CD4-positive, alpha-beta T cell treated with Interferon alpha-2 for 1 hour (primary cell): Measurements from ENCODE around the gene EFCAB6.

Source experiments
- DNase-seq, 2 donors: peaks; one replicate each; pipeline ENCODE4 v3.0.0-alpha.2; 2020 to 2022

The EFCAB6 gene

DNA sequence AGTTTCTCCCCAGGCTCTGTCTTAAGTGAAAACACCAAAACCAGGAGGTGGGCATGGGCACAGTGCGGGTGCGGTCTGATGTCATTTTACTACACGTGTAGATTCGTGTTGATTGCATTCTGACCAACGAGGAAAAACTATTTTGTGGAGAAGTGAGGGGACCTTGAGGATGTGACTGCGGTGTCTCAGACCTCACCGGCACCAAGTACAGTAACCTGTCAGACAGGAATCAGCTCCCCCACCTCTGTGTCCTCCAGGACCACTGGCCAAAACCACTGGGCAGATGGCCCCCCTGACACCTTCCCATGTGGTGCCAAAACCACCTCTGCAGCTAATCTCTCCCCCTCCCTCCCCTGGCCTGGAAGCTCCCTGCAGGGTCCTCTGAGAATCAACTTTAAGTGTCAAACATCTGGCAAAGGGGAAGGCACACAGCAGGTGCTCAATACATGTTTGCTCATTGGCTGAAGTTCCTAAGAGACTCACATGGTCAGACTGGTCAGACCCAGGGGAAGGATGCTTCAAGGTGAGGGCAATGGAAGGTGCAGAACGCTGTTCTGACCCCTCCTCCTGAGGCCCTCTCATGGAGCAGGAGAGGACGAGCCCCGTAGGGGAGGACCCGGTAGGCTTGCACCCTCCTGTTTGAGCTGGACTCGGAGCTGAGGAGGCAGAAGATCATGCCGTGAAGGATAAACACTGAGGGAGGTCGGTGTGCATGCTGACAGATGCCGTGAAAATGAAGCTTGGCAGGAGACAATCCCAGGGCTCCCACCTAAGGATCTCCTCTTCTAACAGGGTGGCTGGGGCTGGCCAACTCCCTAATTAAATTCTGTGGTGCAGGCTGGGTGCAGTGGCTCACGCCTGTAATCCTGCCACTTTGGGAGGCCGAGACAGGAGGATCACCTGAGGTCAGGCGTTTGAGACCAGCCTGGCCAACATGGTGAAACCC lies 270.4 kb downstream of the EFCAB6 start:
- no peak for DNase-seq

GRCh38 chr22:43541022-43541421 lies 271.1 kb downstream of the EFCAB6 start:
- DNase-seq: no peak

GRCh38 chr22:43540529-43540923 lies 271.6 kb downstream of the EFCAB6 start:
- DNase-seq: no peak

DNA sequence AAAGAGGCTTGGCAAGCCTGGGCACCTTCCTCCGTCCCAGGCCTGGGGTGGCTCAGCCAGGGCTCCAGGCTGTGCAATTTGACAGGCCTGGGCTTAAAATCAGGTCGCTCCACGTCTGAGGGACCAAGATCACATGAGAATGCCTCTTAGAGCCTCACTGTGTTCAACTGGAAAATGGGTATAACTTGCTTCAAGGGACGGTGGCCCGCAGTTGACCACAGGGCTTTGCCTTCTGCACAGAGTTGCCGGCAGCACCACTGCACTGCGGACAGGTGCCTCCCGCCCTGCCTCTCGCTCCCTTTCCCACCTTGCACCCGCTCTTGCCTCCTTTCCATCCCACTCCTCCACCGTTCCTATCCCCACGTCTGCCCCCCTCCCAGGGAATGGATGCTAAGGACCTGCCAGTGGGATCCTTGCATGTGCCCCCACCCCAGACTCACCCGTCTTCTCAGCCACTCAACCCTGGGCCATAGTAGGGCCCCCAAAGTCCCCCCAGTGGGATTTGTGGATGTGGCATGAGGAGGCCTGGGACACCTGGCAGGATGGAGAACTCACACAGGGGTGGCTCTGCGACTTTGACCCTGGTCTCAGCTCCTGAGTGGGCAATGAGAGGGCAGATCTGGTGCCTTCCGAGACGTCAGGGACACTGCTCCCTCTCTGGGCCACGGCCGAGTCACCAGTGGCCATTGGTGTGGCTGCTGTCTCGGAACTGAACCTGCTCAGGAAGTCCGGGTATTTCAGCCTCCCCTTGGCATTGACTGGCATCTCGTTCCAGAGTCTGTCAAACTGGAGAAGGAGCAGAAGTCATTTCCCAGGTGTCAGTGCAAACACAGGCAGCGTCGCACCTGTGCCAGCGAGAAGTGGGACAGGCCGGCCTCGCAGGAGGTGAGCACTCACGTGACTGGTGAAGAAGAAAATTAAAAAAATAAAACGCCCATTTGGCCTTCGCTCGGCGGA lies 272.3 kb downstream of the EFCAB6 start:
- DNase-seq: no peak

DNA sequence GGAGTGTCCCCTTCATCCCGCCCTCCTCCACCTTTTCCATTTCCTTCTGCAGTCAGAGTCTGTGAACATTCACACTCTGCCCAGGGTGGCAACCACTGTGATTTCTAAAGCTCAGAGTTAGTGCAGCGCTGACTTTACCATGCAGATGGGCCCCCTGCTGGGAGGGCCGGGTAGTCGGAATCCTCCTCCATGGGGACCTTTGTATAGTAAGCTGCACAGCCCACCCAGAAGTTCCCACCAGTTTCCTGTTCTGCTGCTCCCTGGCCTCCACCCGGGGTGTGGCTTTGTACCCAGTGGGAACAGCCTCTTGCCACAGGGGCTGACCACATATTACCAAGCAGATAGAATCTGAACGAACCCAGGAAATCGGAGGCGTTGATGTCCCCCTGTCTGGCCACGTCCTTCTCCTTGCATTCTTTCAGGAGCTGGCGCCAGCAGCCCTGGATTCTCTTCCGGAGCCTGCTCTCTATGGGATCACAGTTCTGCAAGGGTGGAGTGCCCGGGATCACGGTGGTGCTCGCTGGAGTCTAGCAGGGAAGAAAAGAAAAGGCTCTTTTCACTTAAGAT lies 275.0 kb downstream of the EFCAB6 start:
- no peak for DNase-seq

- no peak for DNase-seq
Measured at GRCh38 chr22:43535741-43536140, 276.4 kb downstream of the EFCAB6 start.

DNA sequence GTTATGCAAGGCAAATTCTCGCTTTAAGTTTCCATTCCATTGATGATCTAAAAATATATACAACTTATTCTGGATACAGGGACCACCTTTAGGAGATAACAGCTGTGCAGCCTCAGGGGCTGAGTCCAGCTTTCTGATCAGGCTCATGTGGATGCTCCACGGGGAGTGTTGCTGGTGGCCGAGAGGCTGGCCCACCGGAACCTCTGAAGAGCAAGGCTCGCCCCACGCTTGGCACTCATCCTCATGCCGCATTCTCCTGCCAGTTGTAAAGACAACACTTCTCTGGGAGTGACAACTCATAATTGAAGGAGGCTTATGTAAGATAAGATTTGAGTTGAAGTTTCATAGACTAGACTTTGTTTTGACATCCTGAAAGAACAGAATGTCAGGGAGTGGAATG lies 276.8 kb downstream of the EFCAB6 start:
- DNase-seq: no peak

DNA sequence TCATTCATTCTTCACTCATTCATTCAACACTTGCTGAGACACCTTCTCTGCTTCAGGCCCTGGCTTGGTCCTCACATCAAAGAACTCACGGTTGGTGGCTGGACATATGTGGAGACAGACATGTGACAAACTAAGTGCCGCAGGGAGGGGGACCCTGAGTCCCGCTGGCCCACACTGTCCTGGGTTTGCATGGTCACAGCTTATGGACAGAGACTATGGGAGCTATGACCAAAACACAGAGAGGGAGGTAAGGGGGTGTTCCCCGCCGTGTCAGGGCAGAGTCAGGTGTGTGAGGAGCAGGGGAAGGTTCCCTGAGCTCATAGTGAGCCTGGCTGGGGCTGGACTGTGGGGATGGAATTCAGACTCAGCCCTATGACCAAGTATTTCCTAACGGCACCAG lies 277.2 kb downstream of the EFCAB6 start:
- no peak for DNase-seq

GRCh38 chr22:43533656-43534428 lies 278.3 kb downstream of the EFCAB6 start:
- DNase-seq: no peak

GRCh38 chr22:43533156-43533530 lies 279.0 kb downstream of the EFCAB6 start:
- no peak for DNase-seq

DNA sequence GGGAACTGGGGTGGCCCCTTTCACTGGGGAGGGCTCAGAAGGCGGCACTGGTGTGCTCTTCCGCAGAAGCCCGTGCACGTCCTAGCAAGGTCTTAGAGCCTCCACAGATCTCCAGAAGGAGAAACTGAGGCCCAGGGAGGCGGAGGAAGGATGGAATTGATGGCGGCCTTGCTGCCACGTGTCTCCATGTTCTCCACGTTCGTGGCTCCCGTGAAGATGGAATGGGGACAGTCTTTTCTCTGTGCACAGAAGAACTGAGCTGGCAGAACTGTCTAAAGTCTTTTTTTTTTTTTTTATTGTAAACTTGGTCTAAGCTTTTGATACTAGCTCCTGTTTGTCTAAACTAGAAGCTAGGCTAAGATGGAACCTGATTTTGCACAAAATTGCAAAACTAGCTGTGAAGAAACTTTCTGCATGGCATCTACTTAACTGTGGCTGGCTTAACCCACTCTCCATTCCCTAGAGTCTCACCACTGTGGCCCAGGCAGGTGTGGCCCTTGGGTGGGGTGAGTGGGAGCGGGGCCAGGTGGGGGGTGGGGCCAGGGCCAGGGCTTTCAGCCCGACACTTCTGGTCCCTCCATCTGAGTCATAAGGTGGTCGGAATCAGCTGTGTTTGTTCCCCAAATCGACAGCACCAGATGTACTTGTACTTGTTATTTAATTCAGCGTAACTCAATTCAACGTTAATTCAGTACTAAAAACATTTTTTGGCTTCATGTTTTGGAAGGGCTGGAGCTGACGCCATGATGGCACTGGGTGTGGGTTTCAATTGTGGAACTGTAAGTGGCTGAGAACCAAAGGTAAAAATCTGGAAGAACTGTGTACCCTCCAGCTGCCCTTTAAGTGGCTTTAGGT lies 279.6 kb downstream of the EFCAB6 start:
- DNase-seq: no peak

DNA sequence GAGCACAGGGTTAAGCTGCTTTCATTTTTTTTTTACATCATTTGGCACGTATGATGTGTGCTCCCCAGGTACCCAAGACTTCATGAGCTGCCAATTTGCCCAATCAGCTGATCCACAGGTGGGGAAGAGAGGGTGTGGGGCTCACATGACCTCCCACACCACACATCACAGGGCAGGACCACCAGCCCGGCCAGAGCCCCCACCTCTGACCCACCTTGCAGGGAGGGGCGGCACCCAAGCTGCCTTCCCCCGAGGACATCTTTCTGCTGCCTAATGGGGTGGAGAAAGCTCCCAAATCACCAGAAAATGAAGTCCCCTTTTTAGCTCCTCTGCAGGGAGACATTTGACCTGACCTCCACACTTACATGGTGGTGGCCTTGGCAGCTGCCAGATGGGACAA lies 280.5 kb downstream of the EFCAB6 start:
- DNase-seq: no peak

GRCh38 chr22:43530349-43531201 lies 281.5 kb downstream of the EFCAB6 start:
- DNase-seq: no peak

DNA sequence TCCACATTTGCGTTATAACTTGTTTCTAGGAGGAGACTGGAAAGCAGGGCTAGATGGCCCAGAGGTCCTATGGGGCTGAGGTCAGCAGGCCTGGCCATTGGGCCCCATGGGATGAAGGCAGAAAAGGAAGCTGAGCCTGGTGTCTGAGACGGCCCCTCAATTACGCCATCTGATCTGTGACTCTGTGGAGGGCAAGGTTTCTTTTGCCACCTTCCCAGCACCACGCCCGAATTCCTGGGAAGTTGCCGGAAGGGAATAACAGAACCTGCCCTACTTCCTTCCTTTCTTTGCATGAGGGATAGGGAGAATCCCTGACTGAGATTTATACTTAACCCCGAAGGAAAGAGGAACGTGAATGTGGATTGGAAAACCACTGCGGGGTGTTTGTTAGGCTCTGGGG lies 282.2 kb downstream of the EFCAB6 start:
- no peak for DNase-seq

- no peak for DNase-seq
Measured at GRCh38 chr22:43529461-43529860, 282.6 kb downstream of the EFCAB6 start.

DNA sequence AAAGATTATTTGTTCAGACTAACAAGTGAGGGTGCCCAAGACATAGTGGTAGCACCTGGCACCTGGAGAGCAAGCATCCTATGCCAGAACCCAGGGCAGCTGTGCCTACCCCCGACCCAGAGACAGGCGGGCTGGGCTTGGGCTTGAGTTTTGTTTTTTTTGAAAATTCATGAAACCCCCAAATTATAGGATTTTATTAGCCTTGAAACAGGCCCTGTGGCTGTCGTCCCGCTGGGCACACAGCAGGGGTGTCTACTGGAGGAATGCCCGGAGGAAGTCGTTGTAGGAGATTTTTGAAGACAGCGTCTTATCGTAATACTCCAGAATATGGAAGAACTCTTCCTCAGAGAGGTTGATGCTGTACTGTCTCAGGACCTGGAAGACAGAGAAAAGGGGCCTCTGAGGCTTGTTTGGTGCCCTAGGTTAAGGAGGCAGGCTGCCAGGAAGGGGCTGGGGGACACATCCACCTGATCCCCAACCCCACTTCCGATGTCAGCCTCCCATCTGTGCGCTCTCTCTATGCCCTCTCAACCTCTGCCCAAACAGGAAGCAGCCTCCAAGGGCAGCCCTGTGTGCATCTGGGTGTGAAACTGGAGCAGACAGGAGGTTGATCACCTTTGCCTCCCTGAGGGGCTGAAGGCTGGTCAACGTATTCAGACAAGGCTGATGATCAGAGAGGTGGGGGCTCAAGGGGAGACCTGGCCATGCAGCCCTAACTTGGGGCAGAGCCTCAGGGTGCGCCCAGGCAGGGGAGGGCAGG lies 283.3 kb downstream of the EFCAB6 start:
- no peak for DNase-seq

- DNase-seq: no peak
Measured at GRCh38 chr22:43526946-43527345, 285.2 kb downstream of the EFCAB6 start.

- no peak for DNase-seq
Measured at GRCh38 chr22:43526117-43526655, 285.9 kb downstream of the EFCAB6 start.

DNA sequence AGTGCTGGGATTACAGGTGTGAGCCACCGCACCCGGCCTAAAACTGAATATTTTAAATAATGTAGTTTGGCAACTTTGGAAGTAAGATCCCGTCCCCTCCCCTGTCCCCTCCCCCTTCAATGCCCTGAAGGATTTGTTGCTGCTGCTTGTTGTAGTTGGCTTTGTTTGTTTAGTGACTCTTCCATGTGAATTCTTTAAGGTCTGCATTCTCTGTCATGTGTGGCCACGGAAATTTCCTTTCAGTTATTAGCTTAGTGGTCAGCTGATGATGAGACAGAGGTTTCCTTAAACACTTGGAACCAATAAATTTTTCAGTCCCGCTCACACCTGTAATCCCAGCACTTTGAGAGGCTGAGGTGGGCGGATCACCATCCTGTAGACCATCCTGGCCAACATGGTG lies 290.4 kb downstream of the EFCAB6 start:
- no peak for DNase-seq
